Fibroblast of pulmonary artery (primary cell): ENCODE measurements around the gene CDK14.

ENCODE experiments used
- DNase-seq: peaks from one replicate; pipeline ENCODE4 v3.0.0-alpha.2; 2010; ENCODE audit warnings: low read depth
- H3K4me3 ChIP-seq: replicated peaks from 2 replicates; pipeline ENCODE4 v1.5.1; 2011; ENCODE audit warnings: low read depth, mild to moderate bottlenecking, control low read depth, low read length, moderate library complexity
- TF ChIP-seq, protein P1 (sequence below): IDR thresholded peaks from 2 replicates; pipeline ENCODE4 v1.5.1; 2011; ENCODE audit warnings: mild to moderate bottlenecking, control low read depth, low read length, inconsistent platforms; ENCODE audit errors: missing control alignments

CDK14 gene

DNA sequence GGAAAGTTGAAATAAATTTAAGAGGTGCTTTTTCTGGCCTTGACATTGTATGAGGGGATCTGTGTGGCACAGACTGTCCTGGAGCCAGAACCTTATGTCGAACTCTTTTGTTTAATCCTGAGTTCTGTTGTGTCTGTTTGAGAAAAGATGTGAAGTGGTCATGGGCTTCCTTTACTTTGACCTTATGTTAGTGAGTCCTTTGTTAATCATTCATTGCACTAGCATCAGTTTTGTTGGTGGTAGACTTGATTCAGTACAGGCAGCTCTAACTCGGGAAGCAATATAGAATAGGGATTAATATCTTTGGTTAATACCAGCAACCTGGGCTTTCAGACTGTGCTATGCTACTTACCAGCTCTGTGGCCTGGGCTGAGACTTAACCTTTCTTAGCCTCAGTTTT is 544.2 kb downstream of the CDK14 start:
- no peak overlapping the region for H3K4me3 ChIP-seq
- no peak for DNase-seq
- TF ChIP-seq, protein P1, sequence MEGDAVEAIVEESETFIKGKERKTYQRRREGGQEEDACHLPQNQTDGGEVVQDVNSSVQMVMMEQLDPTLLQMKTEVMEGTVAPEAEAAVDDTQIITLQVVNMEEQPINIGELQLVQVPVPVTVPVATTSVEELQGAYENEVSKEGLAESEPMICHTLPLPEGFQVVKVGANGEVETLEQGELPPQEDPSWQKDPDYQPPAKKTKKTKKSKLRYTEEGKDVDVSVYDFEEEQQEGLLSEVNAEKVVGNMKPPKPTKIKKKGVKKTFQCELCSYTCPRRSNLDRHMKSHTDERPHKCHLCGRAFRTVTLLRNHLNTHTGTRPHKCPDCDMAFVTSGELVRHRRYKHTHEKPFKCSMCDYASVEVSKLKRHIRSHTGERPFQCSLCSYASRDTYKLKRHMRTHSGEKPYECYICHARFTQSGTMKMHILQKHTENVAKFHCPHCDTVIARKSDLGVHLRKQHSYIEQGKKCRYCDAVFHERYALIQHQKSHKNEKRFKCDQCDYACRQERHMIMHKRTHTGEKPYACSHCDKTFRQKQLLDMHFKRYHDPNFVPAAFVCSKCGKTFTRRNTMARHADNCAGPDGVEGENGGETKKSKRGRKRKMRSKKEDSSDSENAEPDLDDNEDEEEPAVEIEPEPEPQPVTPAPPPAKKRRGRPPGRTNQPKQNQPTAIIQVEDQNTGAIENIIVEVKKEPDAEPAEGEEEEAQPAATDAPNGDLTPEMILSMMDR, result no peak

DNA sequence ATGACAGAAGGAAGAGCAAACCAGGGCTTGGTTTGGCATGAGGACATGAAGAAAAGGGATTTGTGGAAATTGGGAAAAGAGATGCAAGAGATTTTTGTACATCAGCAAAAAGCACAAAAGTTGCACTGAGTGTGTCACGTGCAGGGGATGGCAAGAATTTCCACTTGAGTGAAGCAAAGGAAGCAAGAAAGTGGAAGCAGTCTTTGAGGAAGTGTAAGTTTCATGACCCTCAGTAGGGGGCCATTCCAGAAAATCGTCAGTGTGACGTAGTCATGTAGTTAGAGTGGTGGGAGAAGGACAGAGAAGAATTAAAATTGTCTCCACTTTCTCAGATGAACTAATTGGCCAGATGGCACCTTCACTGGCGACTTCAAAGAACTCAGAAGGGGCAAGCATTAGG is 544.9 kb downstream of the CDK14 start:
- H3K4me3 ChIP-seq, result no peak overlapping the region
- no peak for DNase-seq
- TF ChIP-seq, protein P1, result no peak

DNA sequence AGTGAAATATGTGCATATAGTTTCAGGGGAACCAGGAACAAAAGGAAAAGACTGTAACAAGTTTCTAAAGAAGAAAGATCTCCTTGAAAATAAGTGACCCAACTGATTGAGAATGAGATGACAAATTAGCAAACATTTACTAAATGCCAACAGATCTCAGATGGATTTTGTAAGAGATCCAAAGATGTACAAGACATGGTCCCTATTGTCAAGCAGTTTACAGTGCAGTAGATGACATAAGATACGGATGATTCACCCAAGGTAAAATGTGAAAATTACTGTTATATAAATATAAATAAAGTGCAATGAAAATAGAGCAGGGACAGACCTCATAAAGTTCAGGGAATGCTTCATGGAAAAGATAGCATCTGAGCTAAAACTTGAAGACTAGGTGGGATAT is 546.6 kb downstream of the CDK14 start:
- TF ChIP-seq, protein P1, result no peak
- no peak overlapping the region for H3K4me3 ChIP-seq
- no peak for DNase-seq

DNA sequence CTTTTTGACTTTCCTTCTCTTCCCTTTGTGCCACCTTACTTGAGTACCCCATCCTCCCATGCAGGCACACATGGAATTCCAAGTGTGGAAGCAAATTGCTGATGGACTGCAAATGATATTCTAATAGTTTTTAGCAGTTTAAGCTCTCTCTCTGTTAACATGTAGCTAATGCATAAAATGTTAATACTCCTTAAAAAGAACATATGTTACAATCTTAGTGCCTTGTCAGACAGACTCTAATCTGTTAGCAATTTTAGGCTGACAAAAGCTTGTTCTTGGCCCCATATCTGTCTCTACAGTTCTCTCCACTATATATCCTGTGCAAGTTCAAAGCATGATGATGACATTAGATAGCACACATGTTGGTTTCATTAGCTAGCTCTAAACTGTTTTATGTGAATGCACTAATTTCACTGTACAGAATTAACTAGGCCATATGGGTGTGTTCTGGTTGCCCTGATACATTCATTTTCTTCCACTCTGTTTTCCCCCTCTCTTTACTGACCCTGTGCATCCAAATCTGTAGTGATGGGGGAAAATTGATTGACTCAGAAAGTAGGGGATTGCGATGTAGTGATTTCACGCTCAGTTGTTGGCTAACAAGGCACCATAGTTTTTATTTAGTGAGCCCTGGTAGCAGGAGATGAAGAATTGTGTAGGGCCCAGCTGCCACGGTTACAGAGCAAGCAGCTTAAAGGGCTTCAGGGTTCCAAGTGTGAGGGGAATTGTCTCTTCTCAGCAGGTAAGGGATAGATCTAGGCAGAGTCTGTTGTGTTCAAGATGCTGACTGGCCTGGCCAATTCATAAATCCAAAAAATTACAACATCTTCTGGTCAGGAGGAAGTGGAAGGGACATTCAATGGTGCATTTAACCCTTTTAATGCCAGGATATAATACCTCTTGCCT is 553.5 kb downstream of the CDK14 start:
- TF ChIP-seq, protein P1, result no peak
- DNase-seq, result no peak

DNA sequence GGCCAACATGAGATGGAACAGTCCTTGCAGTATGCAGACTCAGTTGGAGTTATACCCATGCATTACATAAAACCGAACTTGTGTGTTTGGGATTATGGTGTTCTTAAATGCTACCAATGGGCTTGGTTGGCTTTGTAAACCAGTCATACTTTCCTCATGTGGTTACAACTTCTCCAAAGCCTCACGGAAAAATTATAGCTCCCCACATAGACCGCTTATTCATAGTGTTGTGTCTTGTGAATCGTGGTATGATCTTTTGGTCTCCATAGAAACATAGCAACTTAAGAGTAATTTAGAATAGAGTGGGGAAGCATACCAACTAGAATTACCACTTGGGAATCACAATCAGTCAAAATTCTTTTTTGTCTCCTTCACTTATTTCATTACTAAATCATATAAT is 555.8 kb downstream of the CDK14 start:
- no peak overlapping the region for H3K4me3 ChIP-seq
- no peak for DNase-seq
- TF ChIP-seq, protein P1, result no peak

More for the DNA sequence above, 553.5 kb downstream of the CDK14 start:
- no peak overlapping the region for H3K4me3 ChIP-seq

DNA sequence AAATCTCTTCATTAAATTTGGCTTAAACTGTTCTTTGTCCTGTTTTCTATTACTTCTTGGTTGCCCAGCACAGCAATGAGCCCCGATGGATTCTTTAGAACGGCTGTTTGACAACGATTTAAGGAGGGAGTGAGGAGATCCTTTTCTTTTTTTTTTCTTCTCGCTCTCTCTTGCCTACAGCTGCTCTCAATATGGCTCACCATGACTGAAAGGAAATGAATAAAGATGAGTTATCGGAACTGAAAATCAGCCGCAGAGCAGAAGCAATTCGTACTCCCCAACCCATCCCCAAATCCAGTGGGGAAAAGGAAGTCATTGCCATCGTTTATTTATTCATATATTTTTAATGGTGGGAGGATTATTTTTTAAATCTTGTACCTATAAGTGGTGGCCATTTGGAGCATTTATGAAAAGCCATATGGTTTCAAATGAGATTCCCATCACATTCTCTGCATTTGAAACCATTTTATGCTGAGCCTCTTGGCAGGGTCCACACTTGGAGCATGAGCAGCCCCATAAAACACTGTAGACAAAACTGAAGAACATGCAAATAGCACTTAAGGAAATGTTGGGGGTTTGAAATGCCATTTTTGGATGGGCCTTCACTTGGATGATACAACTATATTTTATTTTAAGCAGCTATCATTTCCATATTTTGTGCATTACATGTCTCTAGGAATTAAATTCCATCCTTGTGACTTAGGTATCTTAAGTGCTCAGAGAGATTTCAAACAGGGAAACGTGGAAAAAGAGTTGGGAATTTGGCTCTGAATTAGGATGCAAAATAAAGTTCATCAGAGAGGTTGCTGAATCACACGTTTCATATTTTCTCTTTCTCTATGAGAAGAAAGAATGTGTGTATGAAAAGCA is 560.4 kb downstream of the CDK14 start:
- no peak overlapping the region for H3K4me3 ChIP-seq
- no peak for DNase-seq
- TF ChIP-seq, protein P1, result no peak
